MCF 10A (cell line): ENCODE measurements around the gene ACER3. TPM values are rescaled to one million over a fixed set of nuclear protein-coding genes. Genes with fewer than 3 reads are reported as not detected.

ENCODE experiments used
- BruUV-seq: library from RNA; stranded (reverse); fragments of 400-500 nt; replicated peaks from 2 replicates; lab custom pipeline; 2021; lab: Mats Ljungman, UMichigan
- CTCF ChIA-PET: fragments of 300-600 bp; sonication (Branson Sonifier 250); formaldehyde crosslinking; extraction: SDS; loops from one replicate; lab custom pipeline; 2021; ENCODE audit warnings: antibody characterized with exemption, inconsistent platforms; lab: Yijun Ruan, JAX
- POLR2A ChIA-PET: fragments of 300-600, 350-650 bp; sonication (Branson Sonifier 250); formaldehyde crosslinking; extraction: SDS; loops from one replicate; lab custom pipeline; 2020; ENCODE audit warnings: antibody characterized with exemption, inconsistent platforms; lab: Yijun Ruan, JAX
- DNase-seq: peaks from one replicate; pipeline ENCODE4 v3.0.0-alpha.2; 2018; ENCODE audit not compliant: unreplicated experiment
- H3K27ac Mint-ChIP-seq: one replicate; pipeline ENCODE4 v1.8.0; 2022; ENCODE audit warnings: mild to moderate bottlenecking, low read depth, mixed read lengths; ENCODE audit not compliant: unreplicated experiment
- H3K27me3 Mint-ChIP-seq: one replicate; pipeline ENCODE4 v1.8.0; 2022; ENCODE audit warnings: mixed read lengths; ENCODE audit not compliant: insufficient read depth, unreplicated experiment
- H3K36me3 Mint-ChIP-seq: one replicate; pipeline ENCODE4 v1.8.0; 2022; ENCODE audit warnings: mild to moderate bottlenecking, moderate library complexity, mixed read lengths; ENCODE audit not compliant: insufficient read depth, unreplicated experiment
- H3K4me1 Mint-ChIP-seq: one replicate; pipeline ENCODE4 v1.8.0; 2022; ENCODE audit warnings: mixed read lengths; ENCODE audit not compliant: insufficient read depth, unreplicated experiment
- H3K4me3 Mint-ChIP-seq: one replicate; pipeline ENCODE4 v1.8.0; 2022; ENCODE audit warnings: mild to moderate bottlenecking, moderate library complexity, mixed read lengths; ENCODE audit not compliant: unreplicated experiment
- H3K9me3 Mint-ChIP-seq: one replicate; pipeline ENCODE4 v1.8.0; 2022; ENCODE audit warnings: mixed read lengths; ENCODE audit not compliant: unreplicated experiment
- CTCF ChIP-seq: fragments of 200-600 bp; IDR thresholded peaks from one replicate; pipeline ENCODE4 v1.8.0; 2022; ENCODE audit warnings: antibody characterized with exemption, mild to moderate bottlenecking; ENCODE audit not compliant: unreplicated experiment
- intact Hi-C: fragments of 100-400 bp; cut with micrococcal nuclease; formaldehyde crosslinking; loops from 2 replicates; pipeline ENCODE4 v1.14.1; 2022
- total RNA-seq: library from RNA; stranded (reverse); gene quantifications from 2 replicates; pipeline ENCODE4 v1.2.3, GENCODE V29; 2022

ACER3 gene
- total RNA-seq, 1 experiment from 2014 or later = 12.7 TPM

- H3K9me3 Mint-ChIP-seq = no peaks in the 10 kb centered on the region
Observed at GRCh38 chr11:77031599-77031998, 170.9 kb downstream of the ACER3 start.

GRCh38 chr11:77035039-77035438, 174.3 kb downstream of the ACER3 start:
- POLR2A ChIA-PET = interaction anchor here (1.7 kb wide), 1 partner anchor 14 kb away, joined by 4 read pairs; no protein-coding TSS in a partner anchor
- CTCF ChIA-PET = interaction anchor here (0.7 to 2.4 kb wide), 4 partner anchors 10 to 313 kb away, joined by 3 to 11 read pairs (median 4); no protein-coding TSS in a partner anchor
- Mint-ChIP-seq H3K4me3 (no peak overlapping the region), H3K27ac (no peak overlapping the region), H3K27me3 (peaks cover 15% of the 10 kb centered on the region), H3K4me1 (peaks cover 7% of the 10 kb centered on the region), H3K36me3 (no peaks in the 10 kb centered on the region), H3K9me3 (no peaks in the 10 kb centered on the region)
- no peak for DNase-seq
- no peak for TF ChIP-seq CTCF
- no TSS peak for BruUV-seq
- intact Hi-C loops = no loop called here

More at GRCh38 chr11:77031599-77031998, 170.9 kb downstream of the ACER3 start:
- no peak overlapping the region for H3K27ac Mint-ChIP-seq
- H3K27me3 Mint-ChIP-seq = peaks cover 11% of the 10 kb centered on the region
- H3K4me3 Mint-ChIP-seq = no peak overlapping the region
- intact Hi-C loops = no loop called here
- no TSS peak for BruUV-seq
- no peak for TF ChIP-seq CTCF
- peaks cover 7% of the 10 kb centered on the region for H3K4me1 Mint-ChIP-seq
- ChIA-PET POLR2A (no interaction called here), CTCF (interaction anchor here (0.6 to 2.3 kb wide), 2 partner anchors 59 to 554 kb away, joined by 3 to 7 read pairs; no protein-coding TSS in a partner anchor)
- no peaks in the 10 kb centered on the region for H3K36me3 Mint-ChIP-seq
- DNase-seq = no peak

GRCh38 chr11:77035580-77035979, 174.9 kb downstream of the ACER3 start:
- ChIA-PET POLR2A (interaction anchor here (1.7 kb wide), 1 partner anchor 15 kb away, joined by 4 read pairs; no protein-coding TSS in a partner anchor), CTCF (interaction anchor here (0.6 to 2.6 kb wide), 4 partner anchors 10 to 314 kb away, joined by 3 to 18 read pairs (median 8); no protein-coding TSS in a partner anchor)
- Mint-ChIP-seq H3K4me1 (peaks cover 7% of the 10 kb centered on the region), H3K9me3 (no peaks in the 10 kb centered on the region), H3K36me3 (no peaks in the 10 kb centered on the region), H3K27me3 (peaks cover 15% of the 10 kb centered on the region), H3K4me3 (no peak overlapping the region), H3K27ac (no peak overlapping the region)
- DNase-seq = peak; percentile 91
- no TSS peak for BruUV-seq
- intact Hi-C loops = no loop called here
- TF ChIP-seq CTCF = no peak

- CTCF ChIA-PET = interaction anchor here (0.6 to 2.6 kb wide), 6 partner anchors 9 to 117 kb away, joined by 3 to 18 read pairs (median 6); no protein-coding TSS in a partner anchor
- H3K27ac Mint-ChIP-seq = no peak overlapping the region
- no peaks in the 10 kb centered on the region for H3K36me3 Mint-ChIP-seq
- no peaks in the 10 kb centered on the region for H3K9me3 Mint-ChIP-seq
- H3K4me3 Mint-ChIP-seq = no peak overlapping the region
- peaks cover 15% of the 10 kb centered on the region for H3K27me3 Mint-ChIP-seq
- no peak for TF ChIP-seq CTCF
- intact Hi-C loops = no loop called here
- no peak for DNase-seq
- POLR2A ChIA-PET = no interaction called here
- H3K4me1 Mint-ChIP-seq = peaks cover 7% of the 10 kb centered on the region
- no TSS peak for BruUV-seq
Observed at GRCh38 chr11:77036398-77036797, 175.7 kb downstream of the ACER3 start.
